Astrocyte of the cerebellum (primary cell): Measurements from ENCODE around the gene TIMP4.

Experiments
- DNase-seq: peaks from one replicate; pipeline ENCODE4 v3.0.0-alpha.2; 2011; ENCODE audit warnings: low read depth
- H3K4me3 ChIP-seq: 2 replicates; pipeline ENCODE4 v1.5.1; 2011; ENCODE audit warnings: mild to moderate bottlenecking, low read depth, low read length, moderate library complexity
- CTCF ChIP-seq: IDR thresholded peaks from 2 replicates; pipeline ENCODE4 v1.5.1; 2012; ENCODE audit warnings: low read length, low read depth, moderate library complexity, mild to moderate bottlenecking; ENCODE audit errors: missing control alignments
- in situ Hi-C: cut with HindIII; loops from 2 replicates; pipeline ENCODE4 v1.10.0; 2017; ENCODE audit warnings: low sequenced_read_pairs

The TIMP4 gene

GRCh38 chr3:12175844-12176453 lies 17.2 kb upstream of the TIMP4 start:
- H3K4me3 ChIP-seq = no peak overlapping the region
- DNase-seq = no peak
- in situ Hi-C loops = no loop called here
- TF ChIP-seq CTCF = peak; percentile 83

DNA sequence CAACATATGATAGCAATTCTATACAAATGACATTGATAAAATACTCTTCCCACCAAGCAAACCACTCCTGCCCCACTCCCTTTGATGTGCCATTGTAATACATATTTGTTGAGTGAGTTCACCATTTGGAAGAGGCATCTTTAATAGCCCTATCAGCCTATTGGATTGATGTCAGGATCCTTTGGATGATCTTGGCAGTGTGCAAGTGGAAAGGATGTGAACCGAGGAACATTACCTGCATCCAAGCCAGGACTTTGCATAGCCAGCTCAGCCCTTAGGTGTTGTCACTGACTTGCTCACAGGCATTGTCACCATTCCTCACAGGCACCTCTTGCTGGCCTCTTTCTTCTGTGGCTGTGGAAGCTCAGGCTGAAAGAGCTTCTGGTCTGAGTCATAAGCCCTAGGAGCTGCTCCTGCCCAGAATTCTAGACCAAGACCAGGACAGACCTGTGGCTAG lies 16.5 kb upstream of the TIMP4 start:
- DNase-seq = peak; percentile 49
- TF ChIP-seq CTCF = no peak
- in situ Hi-C loops = no loop called here
- no peak overlapping the region for H3K4me3 ChIP-seq

- in situ Hi-C loops = no loop called here
- no peak overlapping the region for H3K4me3 ChIP-seq
- no peak for DNase-seq
- TF ChIP-seq CTCF = no peak
Observed at GRCh38 chr3:12170207-12170606, 11.5 kb upstream of the TIMP4 start.

GRCh38 chr3:12165909-12166308 lies 7.2 kb upstream of the TIMP4 start:
- no peak overlapping the region for H3K4me3 ChIP-seq
- no peak for TF ChIP-seq CTCF
- DNase-seq = no peak
- in situ Hi-C loops = no loop called here

DNA sequence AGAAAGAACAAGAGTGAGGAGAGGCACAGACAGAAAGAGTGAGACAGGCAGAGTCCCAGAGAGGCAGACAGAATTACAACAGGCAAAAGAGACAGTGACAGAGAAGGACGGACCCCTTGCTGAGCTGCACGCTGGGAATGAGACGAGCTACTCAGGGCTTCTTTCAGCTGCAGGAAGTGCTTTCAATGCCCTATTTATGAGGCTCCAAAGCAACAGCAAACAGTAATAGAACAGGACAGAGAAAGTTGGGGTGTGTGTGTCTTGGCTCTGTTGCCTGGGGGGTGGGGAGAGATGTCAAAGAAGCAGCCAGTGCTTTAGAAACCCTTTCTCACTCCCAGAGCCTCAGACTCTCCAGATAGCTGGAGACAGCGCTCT lies 502 bp upstream of the TIMP4 start:
- no peak for DNase-seq
- in situ Hi-C loops = no loop called here
- TF ChIP-seq CTCF = no peak
- no peak overlapping the region for H3K4me3 ChIP-seq

DNA sequence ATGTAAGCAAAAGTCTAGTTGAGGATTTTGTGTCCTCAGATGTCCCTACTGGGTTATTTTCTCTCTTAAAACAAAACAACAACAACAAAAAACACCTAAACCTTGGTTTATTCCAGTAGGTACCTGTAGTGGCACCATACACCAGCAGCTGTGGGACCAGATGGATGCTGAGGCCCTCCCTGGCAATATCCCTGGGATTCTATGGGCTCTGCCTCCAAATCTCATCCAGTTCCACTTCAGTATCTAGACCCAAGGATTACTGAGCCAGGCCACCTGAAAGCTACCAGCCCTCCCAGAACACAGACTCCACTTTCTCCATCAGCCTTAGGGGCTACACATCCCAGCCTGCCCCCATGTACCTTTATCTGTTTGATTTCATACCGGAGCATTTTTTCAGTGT lies 1.7 kb downstream of the TIMP4 start:
- TF ChIP-seq CTCF = no peak
- in situ Hi-C loops = no loop called here
- H3K4me3 ChIP-seq = no peak overlapping the region
- DNase-seq = no peak
